GM23338 (cell line): ENCODE data around the gene SUV39H2. TPM values are rescaled to one million over a fixed set of nuclear protein-coding genes. Genes with fewer than 3 reads are reported as not detected.

ENCODE experiments used
- ATAC-seq: fragments of 200-7000 bp; cut with Tn5 transposase; 3 replicates; pipeline ENCODE4 v1.9.1; 2020
- DNase-seq: peaks from one replicate; pipeline ENCODE4 v3.0.0-alpha.2; 2015; ENCODE audit warnings: low spot score
- H2AFZ ChIP-seq: fragments of 200-600 bp; sonication (generic); 2 replicates; pipeline ENCODE4 v1.8.0; 2016; ENCODE audit warnings: antibody characterized with exemption, mild to moderate bottlenecking, moderate library complexity
- H3F3A ChIP-seq: fragments of 200-600 bp; sonication (generic); replicated peaks from 2 replicates; pipeline ENCODE4 v1.8.0; 2017; ENCODE audit warnings: antibody characterized with exemption, mixed run types, low read depth
- H3K27ac ChIP-seq: fragments of 200-600 bp; sonication (generic); 2 replicates; pipeline ENCODE4 v1.6.1; 2016; ENCODE audit warnings: low read depth
- H3K27me3 ChIP-seq: fragments of 200-600 bp; sonication (generic); 2 replicates; pipeline ENCODE4 v1.8.0; 2016; ENCODE audit warnings: mild to moderate bottlenecking, mixed run types, moderate library complexity; ENCODE audit not compliant: insufficient read depth
- H3K36me3 ChIP-seq: fragments of 200-600 bp; sonication (generic); 2 replicates; pipeline ENCODE4 v1.8.0; 2016; ENCODE audit warnings: mild to moderate bottlenecking; ENCODE audit not compliant: insufficient read depth
- H3K4me1 ChIP-seq: fragments of 200-600 bp; sonication (generic); 2 replicates; pipeline ENCODE4 v1.8.0; 2016; ENCODE audit warnings: mild to moderate bottlenecking, moderate library complexity; ENCODE audit not compliant: insufficient read depth
- H3K4me2 ChIP-seq: fragments of 200-600 bp; sonication (generic); 2 replicates; pipeline ENCODE4 v1.7.1; 2017; ENCODE audit warnings: mixed run types
- H3K4me3 ChIP-seq: fragments of 200-600 bp; sonication (generic); 2 replicates; pipeline ENCODE4 v1.6.1; 2016; ENCODE audit warnings: mixed run types
- H3K79me2 ChIP-seq: fragments of 200-600 bp; sonication (generic); replicated peaks from 2 replicates; pipeline ENCODE4 v1.8.0; 2017; ENCODE audit warnings: mild to moderate bottlenecking; ENCODE audit not compliant: insufficient read depth
- H3K9me2 ChIP-seq: fragments of 200-600 bp; sonication (generic); 2 replicates; pipeline ENCODE4 v1.8.0; 2017; ENCODE audit not compliant: insufficient read depth
- H4K20me1 ChIP-seq: fragments of 200-600 bp; sonication (generic); replicated peaks from 2 replicates; pipeline ENCODE4 v1.8.0; 2017; ENCODE audit warnings: mild to moderate bottlenecking; ENCODE audit not compliant: insufficient read depth
- H3K27ac Mint-ChIP-seq: 2 replicates; pipeline ENCODE4 v1.8.0; 2020; ENCODE audit warnings: inconsistent platforms, mild to moderate bottlenecking, moderate library complexity, mixed read lengths
- H3K27me3 Mint-ChIP-seq: 3 replicates; pipeline ENCODE4 v1.8.0; 2022; ENCODE audit warnings: low read depth, mild to moderate bottlenecking, moderate library complexity, mixed read lengths, inconsistent platforms; ENCODE audit not compliant: insufficient read depth, poor library complexity
- H3K36me3 Mint-ChIP-seq: 3 replicates; pipeline ENCODE4 v1.8.0; 2021; ENCODE audit warnings: low read depth, mild to moderate bottlenecking, inconsistent platforms, moderate library complexity, mixed read lengths
- H3K4me1 Mint-ChIP-seq: 3 replicates; pipeline ENCODE4 v1.8.0; 2020; ENCODE audit warnings: mild to moderate bottlenecking, inconsistent platforms, mixed read lengths
- H3K4me3 Mint-ChIP-seq: 3 replicates; pipeline ENCODE4 v1.8.0; 2021; ENCODE audit warnings: moderate library complexity, mild to moderate bottlenecking, inconsistent platforms, mixed read lengths
- H3K9me3 Mint-ChIP-seq: 3 replicates; pipeline ENCODE4 v1.8.0; 2020; ENCODE audit warnings: moderate library complexity, mild to moderate bottlenecking, inconsistent platforms, mixed read lengths
- CREB1 ChIP-seq: fragments of 250-450 bp; sonication (Bioruptor Pico); IDR thresholded peaks from 2 replicates; pipeline ENCODE4 v1.5.0; 2020; ENCODE audit warnings: low read depth, mild to moderate bottlenecking, moderate library complexity
- ETS1 ChIP-seq: IDR thresholded peaks from 2 replicates; pipeline ENCODE4 v1.6.1; 2016; ENCODE audit warnings: antibody characterized with exemption
- EZH2 ChIP-seq: fragments of 200-600 bp; sonication (generic); IDR thresholded peaks from one replicate; pipeline ENCODE4 v1.8.0; 2017; ENCODE audit warnings: antibody characterized with exemption, mild to moderate bottlenecking, low read depth; ENCODE audit not compliant: unreplicated experiment
- EZH2phosphoT487 ChIP-seq: fragments of 200-600 bp; sonication (generic); IDR thresholded peaks from one replicate; pipeline ENCODE4 v1.8.1; 2018; ENCODE audit warnings: antibody characterized with exemption; ENCODE audit not compliant: unreplicated experiment
- JUNB ChIP-seq: IDR thresholded peaks from one replicate; pipeline ENCODE4 v1.6.1; 2016; ENCODE audit warnings: antibody characterized with exemption; ENCODE audit not compliant: unreplicated experiment
- NANOG ChIP-seq: IDR thresholded peaks from 2 replicates; pipeline ENCODE4 v1.6.1; 2016; ENCODE audit warnings: antibody characterized with exemption, borderline replicate concordance
- POLR2AphosphoS5 ChIP-seq: IDR thresholded peaks from 2 replicates; pipeline ENCODE4 v1.6.1; 2016; ENCODE audit warnings: antibody characterized with exemption, low read depth
- STAT1 ChIP-seq: IDR thresholded peaks from one replicate; pipeline ENCODE4 v1.6.1; 2016; ENCODE audit warnings: antibody characterized with exemption; ENCODE audit not compliant: unreplicated experiment
- ZNF114 ChIP-seq: fragments of 250-450 bp; sonication (Bioruptor Pico); IDR thresholded peaks from 2 replicates; pipeline ENCODE4 v1.5.0; 2020; ENCODE audit warnings: mild to moderate bottlenecking, moderate library complexity
- ZNF331 ChIP-seq: fragments of 250-450 bp; sonication (Bioruptor Pico); IDR thresholded peaks from 2 replicates; pipeline ENCODE4 v1.5.0; 2020; ENCODE audit warnings: low read depth, mild to moderate bottlenecking, moderate library complexity
- polyA plus RNA-seq: library from polyadenylated mRNA; unstranded; fragments of >200 nt; fragmentation: Nextera tagmentation; extraction: Ambion mirVana; gene quantifications from 2 replicates; pipeline ENCODE4 v1.2.1, GENCODE V29; 2016
- total RNA-seq: library from RNA; depleted of rRNA; stranded (reverse); fragments of >200 nt; shearing (Covaris generic); gene quantifications from 2 replicates; pipeline ENCODE4 v1.2.3, GENCODE V29; 2014
- TF ChIP-seq, protein P1 (sequence below): IDR thresholded peaks from one replicate; pipeline ENCODE4 v1.6.1; 2018; ENCODE audit warnings: antibody characterized with exemption; ENCODE audit not compliant: unreplicated experiment
- TF ChIP-seq, protein P2 (sequence below): fragments of 250-450 bp; sonication (Bioruptor Pico); IDR thresholded peaks from 2 replicates; pipeline ENCODE4 v1.5.0; 2020; ENCODE audit warnings: mild to moderate bottlenecking, moderate library complexity
- TF ChIP-seq, protein P3 (sequence below), 2 experiments: fragments of 200-600 bp in 1 of 2; sonication (generic) in 1 of 2; conservative IDR thresholded peaks; 2 replicates each; pipeline versions ENCODE4 v1.5.1 to v1.6.1; 2016 to 2017; ENCODE audit warnings: antibody characterized with exemption in 2 of 2, low read depth in 2 of 2, mild to moderate bottlenecking in 2 of 2, moderate library complexity in 1 of 2

SUV39H2 gene
- total and polyA plus RNA-seq, 2 experiments from 2014 or later = 33.3 to 59.1 TPM

- Mint-ChIP-seq H3K36me3 (peaks cover 46% of the 10 kb centered on the region), H3K27ac (no peak overlapping the region), H3K4me3 (no peak overlapping the region), H3K4me1 (no peaks in the 10 kb centered on the region), H3K9me3 (no peaks in the 10 kb centered on the region), H3K27me3 (no peaks in the 10 kb centered on the region)
- no peaks in the 10 kb centered on the region for H3K9me2 ChIP-seq
- H3K4me2 ChIP-seq = no peak overlapping the region
- no peaks in the 10 kb centered on the region for H3K4me1 ChIP-seq
- no peaks in the 10 kb centered on the region for H3K79me2 ChIP-seq
- no peaks in the 10 kb centered on the region for H3F3A ChIP-seq
- no peaks in the 10 kb centered on the region for H3K27me3 ChIP-seq
- no peaks in the 10 kb centered on the region for H4K20me1 ChIP-seq
- TF ChIP-seq NANOG = no peak
- no peak for TF ChIP-seq STAT1
- no peak for TF ChIP-seq POLR2AphosphoS5
- no peak for TF ChIP-seq ZNF114
- no peak for TF ChIP-seq EZH2phosphoT487
- TF ChIP-seq JUNB = no peak
- TF ChIP-seq, protein P1, sequence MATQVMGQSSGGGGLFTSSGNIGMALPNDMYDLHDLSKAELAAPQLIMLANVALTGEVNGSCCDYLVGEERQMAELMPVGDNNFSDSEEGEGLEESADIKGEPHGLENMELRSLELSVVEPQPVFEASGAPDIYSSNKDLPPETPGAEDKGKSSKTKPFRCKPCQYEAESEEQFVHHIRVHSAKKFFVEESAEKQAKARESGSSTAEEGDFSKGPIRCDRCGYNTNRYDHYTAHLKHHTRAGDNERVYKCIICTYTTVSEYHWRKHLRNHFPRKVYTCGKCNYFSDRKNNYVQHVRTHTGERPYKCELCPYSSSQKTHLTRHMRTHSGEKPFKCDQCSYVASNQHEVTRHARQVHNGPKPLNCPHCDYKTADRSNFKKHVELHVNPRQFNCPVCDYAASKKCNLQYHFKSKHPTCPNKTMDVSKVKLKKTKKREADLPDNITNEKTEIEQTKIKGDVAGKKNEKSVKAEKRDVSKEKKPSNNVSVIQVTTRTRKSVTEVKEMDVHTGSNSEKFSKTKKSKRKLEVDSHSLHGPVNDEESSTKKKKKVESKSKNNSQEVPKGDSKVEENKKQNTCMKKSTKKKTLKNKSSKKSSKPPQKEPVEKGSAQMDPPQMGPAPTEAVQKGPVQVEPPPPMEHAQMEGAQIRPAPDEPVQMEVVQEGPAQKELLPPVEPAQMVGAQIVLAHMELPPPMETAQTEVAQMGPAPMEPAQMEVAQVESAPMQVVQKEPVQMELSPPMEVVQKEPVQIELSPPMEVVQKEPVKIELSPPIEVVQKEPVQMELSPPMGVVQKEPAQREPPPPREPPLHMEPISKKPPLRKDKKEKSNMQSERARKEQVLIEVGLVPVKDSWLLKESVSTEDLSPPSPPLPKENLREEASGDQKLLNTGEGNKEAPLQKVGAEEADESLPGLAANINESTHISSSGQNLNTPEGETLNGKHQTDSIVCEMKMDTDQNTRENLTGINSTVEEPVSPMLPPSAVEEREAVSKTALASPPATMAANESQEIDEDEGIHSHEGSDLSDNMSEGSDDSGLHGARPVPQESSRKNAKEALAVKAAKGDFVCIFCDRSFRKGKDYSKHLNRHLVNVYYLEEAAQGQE = no peak
- TF ChIP-seq, protein P2, sequence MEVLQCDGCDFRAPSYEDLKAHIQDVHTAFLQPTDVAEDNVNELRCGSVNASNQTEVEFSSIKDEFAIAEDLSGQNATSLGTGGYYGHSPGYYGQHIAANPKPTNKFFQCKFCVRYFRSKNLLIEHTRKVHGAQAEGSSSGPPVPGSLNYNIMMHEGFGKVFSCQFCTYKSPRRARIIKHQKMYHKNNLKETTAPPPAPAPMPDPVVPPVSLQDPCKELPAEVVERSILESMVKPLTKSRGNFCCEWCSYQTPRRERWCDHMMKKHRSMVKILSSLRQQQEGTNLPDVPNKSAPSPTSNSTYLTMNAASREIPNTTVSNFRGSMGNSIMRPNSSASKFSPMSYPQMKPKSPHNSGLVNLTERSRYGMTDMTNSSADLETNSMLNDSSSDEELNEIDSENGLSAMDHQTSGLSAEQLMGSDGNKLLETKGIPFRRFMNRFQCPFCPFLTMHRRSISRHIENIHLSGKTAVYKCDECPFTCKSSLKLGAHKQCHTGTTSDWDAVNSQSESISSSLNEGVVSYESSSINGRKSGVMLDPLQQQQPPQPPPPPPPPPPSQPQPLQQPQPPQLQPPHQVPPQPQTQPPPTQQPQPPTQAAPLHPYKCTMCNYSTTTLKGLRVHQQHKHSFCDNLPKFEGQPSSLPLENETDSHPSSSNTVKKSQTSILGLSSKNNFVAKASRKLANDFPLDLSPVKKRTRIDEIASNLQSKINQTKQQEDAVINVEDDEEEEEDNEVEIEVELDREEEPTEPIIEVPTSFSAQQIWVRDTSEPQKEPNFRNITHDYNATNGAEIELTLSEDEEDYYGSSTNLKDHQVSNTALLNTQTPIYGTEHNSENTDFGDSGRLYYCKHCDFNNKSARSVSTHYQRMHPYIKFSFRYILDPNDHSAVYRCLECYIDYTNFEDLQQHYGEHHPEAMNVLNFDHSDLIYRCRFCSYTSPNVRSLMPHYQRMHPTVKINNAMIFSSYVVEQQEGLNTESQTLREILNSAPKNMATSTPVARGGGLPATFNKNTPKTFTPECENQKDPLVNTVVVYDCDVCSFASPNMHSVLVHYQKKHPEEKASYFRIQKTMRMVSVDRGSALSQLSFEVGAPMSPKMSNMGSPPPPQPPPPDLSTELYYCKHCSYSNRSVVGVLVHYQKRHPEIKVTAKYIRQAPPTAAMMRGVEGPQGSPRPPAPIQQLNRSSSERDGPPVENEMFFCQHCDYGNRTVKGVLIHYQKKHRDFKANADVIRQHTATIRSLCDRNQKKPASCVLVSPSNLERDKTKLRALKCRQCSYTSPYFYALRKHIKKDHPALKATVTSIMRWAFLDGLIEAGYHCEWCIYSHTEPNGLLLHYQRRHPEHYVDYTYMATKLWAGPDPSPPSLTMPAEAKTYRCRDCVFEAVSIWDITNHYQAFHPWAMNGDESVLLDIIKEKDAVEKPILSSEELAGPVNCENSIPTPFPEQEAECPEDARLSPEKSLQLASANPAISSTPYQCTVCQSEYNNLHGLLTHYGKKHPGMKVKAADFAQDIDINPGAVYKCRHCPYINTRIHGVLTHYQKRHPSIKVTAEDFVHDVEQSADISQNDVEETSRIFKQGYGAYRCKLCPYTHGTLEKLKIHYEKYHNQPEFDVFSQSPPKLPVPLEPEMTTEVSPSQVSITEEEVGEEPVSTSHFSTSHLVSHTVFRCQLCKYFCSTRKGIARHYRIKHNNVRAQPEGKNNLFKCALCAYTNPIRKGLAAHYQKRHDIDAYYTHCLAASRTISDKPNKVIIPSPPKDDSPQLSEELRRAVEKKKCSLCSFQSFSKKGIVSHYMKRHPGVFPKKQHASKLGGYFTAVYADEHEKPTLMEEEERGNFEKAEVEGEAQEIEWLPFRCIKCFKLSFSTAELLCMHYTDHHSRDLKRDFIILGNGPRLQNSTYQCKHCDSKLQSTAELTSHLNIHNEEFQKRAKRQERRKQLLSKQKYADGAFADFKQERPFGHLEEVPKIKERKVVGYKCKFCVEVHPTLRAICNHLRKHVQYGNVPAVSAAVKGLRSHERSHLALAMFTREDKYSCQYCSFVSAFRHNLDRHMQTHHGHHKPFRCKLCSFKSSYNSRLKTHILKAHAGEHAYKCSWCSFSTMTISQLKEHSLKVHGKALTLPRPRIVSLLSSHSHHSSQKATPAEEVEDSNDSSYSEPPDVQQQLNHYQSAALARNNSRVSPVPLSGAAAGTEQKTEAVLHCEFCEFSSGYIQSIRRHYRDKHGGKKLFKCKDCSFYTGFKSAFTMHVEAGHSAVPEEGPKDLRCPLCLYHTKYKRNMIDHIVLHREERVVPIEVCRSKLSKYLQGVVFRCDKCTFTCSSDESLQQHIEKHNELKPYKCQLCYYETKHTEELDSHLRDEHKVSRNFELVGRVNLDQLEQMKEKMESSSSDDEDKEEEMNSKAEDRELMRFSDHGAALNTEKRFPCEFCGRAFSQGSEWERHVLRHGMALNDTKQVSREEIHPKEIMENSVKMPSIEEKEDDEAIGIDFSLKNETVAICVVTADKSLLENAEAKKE (CRISPR knock-in tag) = no peak
- no peak for TF ChIP-seq CREB1 (CRISPR knock-in tag)
- no peak for TF ChIP-seq EZH2
- TF ChIP-seq, protein P3, sequence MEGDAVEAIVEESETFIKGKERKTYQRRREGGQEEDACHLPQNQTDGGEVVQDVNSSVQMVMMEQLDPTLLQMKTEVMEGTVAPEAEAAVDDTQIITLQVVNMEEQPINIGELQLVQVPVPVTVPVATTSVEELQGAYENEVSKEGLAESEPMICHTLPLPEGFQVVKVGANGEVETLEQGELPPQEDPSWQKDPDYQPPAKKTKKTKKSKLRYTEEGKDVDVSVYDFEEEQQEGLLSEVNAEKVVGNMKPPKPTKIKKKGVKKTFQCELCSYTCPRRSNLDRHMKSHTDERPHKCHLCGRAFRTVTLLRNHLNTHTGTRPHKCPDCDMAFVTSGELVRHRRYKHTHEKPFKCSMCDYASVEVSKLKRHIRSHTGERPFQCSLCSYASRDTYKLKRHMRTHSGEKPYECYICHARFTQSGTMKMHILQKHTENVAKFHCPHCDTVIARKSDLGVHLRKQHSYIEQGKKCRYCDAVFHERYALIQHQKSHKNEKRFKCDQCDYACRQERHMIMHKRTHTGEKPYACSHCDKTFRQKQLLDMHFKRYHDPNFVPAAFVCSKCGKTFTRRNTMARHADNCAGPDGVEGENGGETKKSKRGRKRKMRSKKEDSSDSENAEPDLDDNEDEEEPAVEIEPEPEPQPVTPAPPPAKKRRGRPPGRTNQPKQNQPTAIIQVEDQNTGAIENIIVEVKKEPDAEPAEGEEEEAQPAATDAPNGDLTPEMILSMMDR (conservative IDR thresholded peaks at IDR 0.05; ENCODE audit: low read depth in 2 of 2) = no peak
- TF ChIP-seq ZNF331 = no peak
- TF ChIP-seq ETS1 = no peak
- ATAC-seq = no peak
- no peak overlapping the region for H2AFZ ChIP-seq
- H3K4me3 ChIP-seq = no peak overlapping the region
- peaks cover 12% of the 10 kb centered on the region; the same call in 1 of the 2 replicates for H3K36me3 ChIP-seq
- DNase-seq = no peak
- no peak overlapping the region for H3K27ac ChIP-seq
Observed at GRCh38 chr10:14924013-14924412, 45.3 kb downstream of the SUV39H2 start.
